Left renal pelvis (tissue), 4 donors: ENCODE measurements around the gene PLK5. TPM values are rescaled to one million over a fixed set of nuclear protein-coding genes. Genes with fewer than 3 reads are reported as not detected.
"Not testable (repeated sequence)": the region's sequence is repeated elsewhere in the genome, so short reads cannot be mapped to it uniquely, and the experiment has no call there.

Source experiments
- DNase-seq, 4 donors: peaks; one replicate each; pipeline ENCODE4 v3.0.0-alpha.2; 2013; ENCODE audit warnings: low read depth in 4 of 4, low spot score in 3 of 4
- polyA plus RNA-seq, 4 donors: library from polyadenylated mRNA; unstranded; fragments of 120-200 nt; gene quantifications; one replicate each; pipeline ENCODE4 v1.2.1, GENCODE V29; 2013; ENCODE audit not compliant: insufficient read length in 4 of 4

The PLK5 gene
- polyA plus RNA-seq, 4 donors = 0.11 to 0.70 (median 0.35) TPM

DNA sequence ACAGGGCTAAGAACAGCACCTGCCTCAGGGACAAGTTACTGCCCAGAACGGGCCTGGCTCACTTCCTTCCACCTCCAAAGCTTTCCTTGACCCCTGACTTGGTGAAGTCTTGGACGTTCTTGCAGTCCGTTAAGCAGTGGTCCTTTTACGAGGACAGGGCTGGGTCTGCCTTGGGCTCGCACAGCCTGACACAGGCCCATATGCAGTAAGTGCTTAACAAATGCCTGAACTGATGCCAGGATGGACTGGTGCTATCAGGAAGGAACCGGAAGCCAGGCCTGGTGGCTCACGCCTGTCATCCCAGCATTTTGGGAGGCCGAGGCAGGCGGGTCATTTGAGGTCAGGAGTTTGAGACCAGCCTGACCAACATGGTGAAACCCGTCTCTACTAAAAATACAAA is 1.8 kb upstream of the PLK5 start:
- DNase-seq = no peak

DNA sequence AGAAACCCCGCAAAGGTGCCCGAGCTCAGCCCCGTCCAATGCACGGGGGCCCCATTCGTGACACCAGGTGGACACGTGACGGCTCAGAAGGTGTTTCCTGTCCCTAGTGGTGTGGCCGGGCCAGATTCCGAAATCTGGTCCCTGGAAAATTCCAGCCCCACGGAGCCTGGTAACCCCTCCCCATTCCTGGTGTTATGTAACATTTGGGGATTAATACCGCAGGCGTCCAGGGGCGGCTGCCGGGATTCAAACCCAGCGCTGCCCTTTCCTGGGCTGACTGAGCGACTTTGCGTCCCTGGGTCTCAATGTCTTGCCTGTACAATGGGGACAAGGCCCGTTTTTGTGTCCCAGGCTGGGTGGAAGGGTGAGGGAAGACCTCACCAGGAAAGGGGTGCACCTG is 1.0 kb upstream of the PLK5 start:
- DNase-seq = no peak

DNA sequence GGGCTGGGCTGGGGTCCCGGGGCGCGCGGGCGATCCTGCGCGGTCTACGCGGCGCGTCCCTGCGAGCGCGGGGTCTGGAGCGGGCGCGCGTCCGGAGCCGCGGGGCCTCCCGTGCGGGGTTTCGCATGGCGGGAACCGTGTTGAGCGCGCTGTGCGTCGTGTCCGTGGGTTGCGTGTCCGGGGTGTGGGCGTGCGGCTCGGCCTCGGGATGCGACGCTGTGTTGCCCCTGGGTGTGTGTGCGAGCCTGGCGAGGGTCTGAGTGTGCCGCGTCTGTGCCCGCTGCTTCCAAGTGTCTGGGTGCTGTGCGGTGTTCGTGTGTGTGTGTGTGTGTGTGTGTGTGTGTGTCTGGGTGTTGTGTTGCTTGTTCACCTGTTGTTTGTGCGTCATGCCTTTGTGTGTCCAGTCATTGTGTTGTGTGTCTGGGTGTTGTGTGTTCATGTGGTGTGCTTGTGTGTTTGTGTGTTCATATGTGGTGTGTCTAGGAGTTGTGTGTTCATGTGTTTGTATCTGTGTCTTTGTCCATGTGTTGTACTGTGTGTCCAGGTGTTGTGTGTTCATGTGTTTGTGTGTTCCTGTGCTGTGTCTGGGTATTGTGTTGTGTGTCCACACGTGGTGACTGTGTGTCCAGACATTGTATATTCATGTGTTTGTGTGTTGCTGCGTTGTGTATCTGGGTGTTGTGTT is 552 bp downstream of the PLK5 start:
- no peak for DNase-seq

DNA sequence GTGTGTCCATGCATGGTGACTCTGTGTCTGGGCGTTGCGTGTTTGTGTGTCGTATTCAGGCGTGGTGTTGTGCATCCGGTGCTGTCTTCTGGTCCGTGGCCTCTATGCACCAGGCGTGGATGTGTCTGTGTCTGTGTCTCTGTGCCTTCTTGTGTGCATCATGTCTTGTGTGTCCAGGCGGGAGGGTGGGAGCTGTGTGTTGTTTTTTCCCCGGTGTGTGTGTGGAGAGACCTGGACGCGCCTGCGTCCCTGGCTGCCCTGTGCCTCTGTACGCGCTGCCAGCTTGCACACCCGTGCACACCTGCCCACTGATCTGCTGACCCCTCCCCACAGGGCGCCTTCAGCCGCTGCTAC is 1.1 kb downstream of the PLK5 start:
- DNase-seq = no peak

DNA sequence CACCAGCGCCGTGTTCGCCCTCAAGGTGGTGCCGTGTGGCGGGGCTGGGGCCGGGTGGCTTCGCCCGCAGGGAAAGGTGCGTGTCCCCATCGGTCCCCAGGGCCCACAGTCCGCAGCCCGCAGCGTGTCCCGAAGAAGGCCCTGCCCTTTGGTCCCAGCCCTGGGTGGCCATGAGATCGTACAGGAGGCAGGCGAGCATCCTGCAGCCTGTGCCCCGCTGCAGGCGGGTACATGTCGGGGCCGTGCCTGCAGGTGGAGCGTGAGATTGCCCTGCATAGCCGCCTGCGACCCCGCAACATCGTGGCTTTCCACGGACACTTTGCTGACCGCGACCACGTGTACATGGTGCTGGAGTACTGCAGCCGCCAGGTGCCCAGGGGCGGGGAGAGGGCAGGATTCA is 1.5 kb downstream of the PLK5 start:
- no peak for DNase-seq

DNA sequence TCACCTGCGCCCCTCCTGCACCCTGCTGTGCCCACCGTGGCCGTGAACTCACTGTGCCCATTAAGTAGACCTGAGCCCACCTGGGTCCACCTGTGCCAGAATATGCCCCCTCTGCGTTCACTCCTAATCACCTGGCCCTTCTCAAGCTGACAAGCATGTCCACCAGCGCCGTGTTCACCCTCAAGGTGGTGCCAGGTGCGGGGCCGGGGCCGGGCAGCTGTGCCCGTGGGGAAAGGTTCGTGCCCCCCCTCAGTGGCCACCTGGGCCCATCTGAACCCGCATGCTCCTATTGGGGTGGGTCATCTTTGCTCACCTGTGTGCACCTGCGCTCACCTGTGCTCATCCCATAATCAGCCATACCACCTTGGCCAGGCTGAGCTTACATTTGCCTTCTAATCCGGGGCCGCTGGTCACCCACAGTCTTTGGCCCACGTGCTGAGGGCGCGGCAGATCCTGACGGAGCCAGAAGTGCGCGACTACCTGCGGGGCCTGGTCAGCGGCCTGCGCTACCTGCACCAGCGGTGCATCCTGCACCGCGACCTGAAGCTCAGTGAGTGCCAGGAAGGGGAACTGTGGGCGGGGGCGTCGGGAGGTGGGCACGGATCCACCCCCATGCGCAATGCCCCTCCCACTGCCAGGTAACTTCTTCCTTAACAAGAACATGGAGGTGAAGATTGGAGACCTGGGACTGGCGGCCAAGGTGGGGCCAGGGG is 2.3 kb downstream of the PLK5 start:
- DNase-seq = no peak

DNA sequence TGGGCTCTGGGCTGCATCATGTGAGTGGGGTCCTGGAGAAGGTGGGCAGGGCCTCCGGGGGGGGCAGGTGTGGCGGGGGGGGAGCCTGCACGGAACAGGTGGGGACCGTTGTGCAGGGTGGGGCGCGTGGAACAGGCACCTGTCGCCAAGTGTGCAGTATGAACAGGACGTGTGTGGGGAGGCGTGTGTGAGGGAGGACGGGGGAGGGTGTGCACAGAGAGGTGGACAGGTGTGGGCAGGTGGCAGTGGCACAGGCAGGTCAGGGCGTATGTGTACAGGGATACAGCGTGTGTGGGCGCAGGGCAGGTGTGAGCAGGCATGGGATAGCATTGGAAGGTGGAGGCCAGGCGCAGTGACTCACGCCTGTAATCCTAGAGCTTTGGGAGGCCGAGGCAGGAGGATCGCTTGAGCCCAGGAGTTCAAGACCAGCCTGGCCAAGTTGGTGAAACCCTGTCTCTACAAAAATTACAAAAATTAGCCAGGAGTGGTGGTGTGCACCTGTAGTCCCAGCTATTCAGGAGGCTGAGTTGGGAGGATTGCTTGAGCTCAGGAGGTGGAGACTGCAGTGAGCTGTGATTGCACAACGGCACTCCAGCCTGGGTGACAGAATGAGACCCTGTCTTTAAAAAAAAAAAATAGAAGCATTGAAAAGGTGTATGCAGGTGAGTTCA is 3.2 kb downstream of the PLK5 start:
- no peak for DNase-seq

DNA sequence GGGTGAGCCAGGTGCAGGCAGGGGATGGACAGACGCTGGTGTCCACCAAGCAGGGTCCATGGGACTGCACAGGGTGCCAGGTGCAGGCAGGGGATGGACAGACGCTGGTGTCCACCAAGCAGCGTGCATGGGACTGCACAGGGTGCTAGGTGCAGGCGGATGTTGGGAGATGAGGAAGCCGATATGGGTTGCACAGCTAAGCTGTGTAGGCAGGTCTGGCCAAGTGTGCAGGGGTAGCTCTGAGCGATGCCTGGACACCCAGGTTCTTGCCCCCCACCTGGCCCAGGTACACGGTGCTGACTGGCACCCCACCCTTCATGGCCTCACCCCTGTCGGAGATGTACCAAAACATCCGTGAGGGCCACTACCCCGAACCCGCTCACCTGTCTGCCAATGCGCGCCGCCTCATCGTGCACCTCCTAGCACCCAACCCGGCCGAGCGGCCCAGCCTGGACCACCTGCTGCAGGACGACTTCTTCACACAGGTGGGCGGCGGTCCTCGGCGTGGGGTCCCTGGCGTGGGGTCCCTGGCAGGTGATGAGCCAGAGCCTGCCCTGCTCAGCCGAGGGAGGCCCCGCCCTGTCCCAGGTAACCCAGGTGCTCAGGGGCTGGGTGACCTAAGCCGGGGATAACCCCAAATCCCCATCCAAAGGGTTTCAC is 3.9 kb downstream of the PLK5 start:
- no peak for DNase-seq

DNA sequence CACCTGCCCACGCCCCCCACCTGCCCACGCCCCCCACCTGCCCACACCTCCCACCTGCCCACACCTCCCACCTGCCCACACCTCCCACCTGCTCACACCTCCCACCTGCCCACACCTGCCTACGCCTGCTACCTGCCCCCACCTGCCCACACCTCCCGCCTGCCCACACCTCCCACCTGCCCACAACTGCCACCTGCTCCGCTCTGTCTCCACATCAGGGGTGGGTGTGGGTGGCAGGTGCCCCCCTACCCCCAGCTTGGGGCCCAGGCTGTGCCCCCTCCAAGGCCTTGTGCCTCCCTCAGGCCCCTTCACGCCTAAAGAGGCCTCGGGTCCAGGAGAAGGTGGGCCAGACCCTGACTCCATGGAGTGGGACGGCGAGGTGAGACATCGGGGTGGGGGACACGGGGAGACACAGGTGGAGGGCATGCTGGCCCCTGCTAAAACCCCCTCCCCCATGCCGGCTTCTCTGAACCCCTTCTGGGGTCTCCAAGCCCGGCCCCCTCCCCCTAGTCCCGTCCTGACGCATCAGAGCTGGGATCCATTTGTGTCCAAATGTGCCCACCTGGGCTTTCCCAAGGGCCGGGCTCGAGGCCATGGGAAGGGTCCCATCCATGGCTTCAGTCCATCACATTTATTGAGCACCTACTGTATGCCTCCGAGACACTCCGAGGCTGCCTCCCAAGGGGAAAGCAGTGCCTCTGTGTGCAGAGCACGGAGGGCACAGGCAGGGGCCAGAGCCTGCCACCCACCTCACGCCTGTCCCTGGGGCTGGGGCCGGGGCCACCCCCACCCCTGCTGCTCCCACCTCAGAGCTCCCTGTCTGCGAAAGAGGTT is 4.9 kb downstream of the PLK5 start:
- DNase-seq = no peak

DNA sequence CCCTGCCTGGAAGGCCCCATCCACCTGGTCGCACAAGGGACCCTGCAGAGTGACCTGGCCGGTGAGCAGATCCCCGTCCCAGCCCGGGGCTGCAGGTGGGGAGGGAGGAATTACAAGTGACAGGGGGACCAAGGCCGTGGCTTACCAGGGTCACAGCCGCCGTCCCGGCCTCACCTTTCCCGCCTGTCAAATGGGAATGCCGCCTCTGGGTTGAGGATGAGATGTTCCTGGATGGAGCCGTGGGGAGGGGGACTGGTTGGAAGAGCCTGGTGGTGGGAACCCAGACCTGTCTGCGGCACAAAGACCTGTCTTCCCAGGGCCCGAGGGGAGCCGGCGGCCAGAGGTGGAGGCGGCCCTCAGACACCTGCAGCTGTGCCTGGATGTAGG is 5.5 kb downstream of the PLK5 start:
- DNase-seq = no peak

DNA sequence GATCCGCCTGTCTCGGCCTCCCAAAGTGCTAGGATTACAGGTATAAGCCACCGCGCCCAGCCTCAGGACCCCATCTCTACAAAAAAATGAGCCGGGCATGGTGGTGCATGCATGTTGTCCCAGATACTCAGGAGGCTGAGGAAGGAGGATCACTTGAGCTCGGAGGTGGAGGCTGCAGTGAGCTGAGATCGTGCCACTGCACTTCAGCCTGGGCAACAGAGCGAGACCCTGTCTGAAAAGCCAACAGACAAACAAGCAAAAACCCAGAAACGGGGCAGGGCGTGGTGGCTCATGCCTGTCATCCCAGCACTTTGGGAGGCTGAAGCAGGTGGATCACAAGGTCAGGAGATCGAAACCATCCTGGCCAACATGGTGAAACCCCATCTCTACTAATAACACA is 7.0 kb downstream of the PLK5 start:
- not testable (repeated sequence) for DNase-seq

DNA sequence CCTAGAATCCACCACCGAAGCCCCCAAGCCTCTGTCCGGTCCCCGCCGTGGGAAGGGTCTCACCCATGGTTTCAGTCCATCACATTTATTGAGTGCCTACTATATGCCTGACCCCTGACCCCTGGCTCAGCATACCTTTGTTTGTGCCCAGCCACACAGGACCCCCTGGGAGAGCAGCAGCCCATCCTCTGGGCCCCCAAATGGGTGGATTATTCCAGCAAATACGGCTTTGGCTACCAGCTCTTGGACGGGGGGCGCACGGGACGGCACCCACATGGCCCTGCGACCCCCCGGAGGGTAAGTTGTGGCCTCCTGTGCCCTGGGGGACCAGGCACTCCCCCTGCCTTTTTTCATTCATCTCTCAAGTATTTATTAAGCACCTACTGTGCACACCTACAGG is 7.7 kb downstream of the PLK5 start:
- no peak for DNase-seq

DNA sequence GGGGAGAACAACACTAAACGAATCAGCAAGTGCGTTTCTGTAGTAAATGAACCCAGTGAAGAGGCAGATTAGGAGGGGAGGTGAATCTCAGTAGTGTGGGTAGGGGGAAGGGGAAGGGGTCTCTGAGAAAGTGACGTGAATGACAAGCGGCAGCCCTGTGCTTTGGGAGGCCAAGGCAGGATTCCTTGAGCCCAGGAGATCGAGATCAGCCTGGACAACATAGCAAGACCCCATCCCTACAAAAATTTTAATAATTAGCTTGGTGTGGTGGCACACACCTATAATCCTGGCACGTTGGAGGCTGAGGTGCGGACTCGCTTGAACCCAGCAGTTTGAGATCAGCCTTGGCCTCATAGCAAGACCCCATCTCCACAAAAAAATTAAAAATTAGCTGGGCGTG is 8.1 kb downstream of the PLK5 start:
- no peak for DNase-seq

DNA sequence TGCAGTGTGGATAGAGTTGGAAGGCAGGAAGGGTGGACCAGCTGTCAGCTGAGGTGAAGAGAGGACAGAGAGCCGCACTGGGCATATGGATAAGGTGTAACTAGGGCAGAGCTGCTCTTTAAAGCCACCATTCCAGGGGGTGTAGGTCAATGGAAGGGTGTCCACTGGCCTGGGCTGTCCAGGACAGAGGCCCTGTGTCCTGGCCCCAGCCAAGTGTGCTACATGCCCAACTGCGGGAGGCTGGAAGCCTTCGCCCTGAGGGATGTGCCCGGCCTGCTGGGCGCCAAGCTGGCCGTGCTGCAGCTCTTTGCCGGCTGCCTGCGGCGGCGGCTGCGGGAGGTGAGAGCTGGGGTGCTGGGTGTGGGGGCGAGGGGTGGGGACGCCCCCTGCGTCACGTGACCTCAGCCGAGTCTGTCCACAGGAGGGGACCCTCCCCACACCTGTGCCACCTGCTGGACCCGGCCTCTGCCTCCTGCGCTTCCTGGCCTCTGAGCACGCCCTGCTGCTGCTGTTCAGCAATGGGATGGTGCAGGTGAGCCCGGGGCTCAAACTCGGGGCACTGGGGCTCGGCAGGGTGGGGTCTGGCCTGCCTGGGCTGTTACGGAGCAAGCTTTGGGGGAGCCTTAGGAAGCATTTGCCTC is 9.8 kb downstream of the PLK5 start:
- DNase-seq = no peak

DNA sequence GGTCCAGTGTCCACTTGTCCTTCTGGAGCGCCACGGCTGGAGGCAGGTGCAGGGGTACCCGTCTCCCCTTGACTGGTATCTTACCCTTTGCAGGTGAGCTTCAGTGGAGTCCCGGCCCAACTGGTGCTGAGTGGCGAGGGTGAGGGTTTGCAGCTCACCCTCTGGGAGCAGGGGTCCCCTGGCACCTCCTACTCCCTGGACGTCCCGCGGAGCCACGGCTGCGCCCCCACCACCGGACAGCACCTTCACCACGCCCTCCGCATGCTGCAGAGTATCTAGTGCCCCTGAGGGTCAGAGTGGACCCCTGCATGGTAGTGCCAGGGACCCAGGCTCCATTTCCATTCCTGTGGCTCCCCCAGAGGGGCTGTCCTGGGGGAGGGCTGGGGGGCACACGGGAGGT is 11.1 kb downstream of the PLK5 start:
- DNase-seq = no peak

DNA sequence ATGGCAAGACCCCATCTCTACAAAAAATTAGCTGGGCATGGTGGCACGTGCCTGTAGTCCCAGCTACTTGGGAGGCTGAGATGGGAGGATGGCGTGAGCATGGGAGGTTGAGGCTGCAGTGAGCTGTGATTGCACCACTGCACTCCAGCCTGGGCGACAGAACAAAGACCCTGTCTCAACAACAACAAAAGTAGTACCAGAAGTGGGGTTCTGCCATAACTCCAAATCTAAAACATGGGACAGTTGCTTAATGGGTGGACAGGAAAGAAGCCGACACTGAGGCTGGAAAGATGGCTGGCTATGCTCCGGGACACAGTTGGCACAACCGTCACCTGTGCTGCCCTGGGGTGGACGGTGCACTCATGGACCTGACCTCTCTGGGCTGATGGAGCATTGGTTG is 11.8 kb downstream of the PLK5 start:
- DNase-seq = not testable (repeated sequence)

DNA sequence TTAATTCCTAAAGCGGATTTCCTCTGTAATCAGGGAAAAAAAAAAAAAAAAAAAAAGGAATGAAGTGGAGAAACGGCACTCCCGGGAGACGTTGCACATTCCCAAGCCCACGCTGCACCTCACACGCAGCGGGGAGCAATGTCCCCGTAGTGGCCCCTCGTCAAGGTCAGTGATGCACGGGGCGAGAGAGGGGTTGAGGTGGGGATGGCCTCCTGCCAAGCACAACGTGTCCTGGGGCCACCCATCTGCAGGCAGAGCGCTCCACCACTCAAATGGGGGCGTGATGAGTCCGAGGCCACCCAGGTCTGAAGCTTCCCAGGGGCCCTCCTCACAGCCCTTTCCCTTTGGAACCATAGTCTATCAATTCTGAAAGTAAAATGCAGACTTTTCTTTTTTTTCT is 15.1 kb downstream of the PLK5 start:
- no peak for DNase-seq

DNA sequence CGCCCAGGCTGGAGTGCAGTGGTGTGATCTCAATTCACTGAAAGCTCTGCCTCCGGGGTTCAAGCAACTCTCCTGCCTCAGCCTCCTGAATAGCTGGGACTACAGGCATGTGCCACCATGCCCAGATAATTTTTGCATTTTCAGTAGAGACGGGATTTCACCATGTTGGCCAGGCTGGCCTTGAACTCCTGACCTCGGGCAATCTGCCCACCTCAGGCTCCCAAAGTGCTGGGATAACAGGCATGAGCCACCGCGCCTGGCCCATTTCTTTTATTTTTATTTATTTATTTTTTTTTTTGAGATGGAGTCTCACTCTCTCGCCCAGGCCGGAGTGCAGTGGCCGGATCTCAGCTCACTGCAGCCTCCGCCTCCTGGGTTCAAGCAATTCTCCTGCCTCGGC is 15.9 kb downstream of the PLK5 start:
- DNase-seq = not testable (repeated sequence)

DNA sequence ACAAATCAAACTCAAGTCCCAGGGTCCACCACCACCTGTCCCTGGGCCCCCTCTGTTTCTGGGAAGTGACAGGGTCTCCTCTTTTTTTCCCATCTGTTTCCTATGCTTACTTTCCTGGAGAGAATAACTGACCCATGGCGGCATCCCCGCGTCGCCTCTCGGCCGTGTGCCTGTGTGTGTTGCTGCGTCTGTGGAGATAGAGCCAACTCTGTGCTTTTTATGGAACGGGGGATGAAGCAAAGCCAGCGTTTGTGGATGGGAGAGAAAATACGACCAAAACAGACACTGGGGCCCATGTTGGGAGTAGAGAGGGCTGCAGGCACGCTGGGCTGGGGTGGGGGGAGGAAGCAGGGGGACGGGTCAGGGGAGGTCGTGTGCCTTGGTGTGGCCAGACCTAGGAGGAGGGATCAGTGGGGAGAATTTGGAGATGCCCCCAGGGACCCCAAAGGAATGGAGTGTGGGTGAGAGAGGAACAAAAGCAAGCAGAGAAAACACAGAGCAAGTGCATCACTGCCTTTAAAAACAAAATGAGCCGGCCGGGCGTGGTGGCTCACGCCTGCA is 16.6 kb downstream of the PLK5 start:
- no peak for DNase-seq
